HCT116 (cell line): ENCODE results near the gene TMEM138.

ENCODE experiments used
- CTCF ChIP-seq, 3 experiments: fragments of 200-600 bp in 1 of 3; sonication (generic) in 1 of 3; IDR thresholded peaks in 2 of 3; conservative IDR thresholded peaks in 1 of 3; 2 replicates each; pipeline ENCODE4 v1.5.1; 2012 to 2017; ENCODE audit warnings: low read depth in 2 of 3, low read length in 2 of 3, antibody characterized with exemption in 1 of 3, borderline replicate concordance in 1 of 3, control low read depth in 1 of 3, mild to moderate bottlenecking in 1 of 3, mixed read lengths in 1 of 3, mixed run types in 1 of 3, moderate library complexity in 1 of 3; ENCODE audit not compliant: insufficient read depth in 1 of 3
- EZH2 ChIP-seq: fragments of 200-600 bp; sonication (generic); IDR thresholded peaks from 2 replicates; pipeline ENCODE4 v1.6.1; 2017; ENCODE audit warnings: antibody characterized with exemption, mixed run types
- EZH2phosphoT487 ChIP-seq: fragments of 200-600 bp; IDR thresholded peaks from 2 replicates; pipeline ENCODE4 v1.6.1; 2018; ENCODE audit warnings: antibody characterized with exemption, borderline replicate concordance
- POLR2AphosphoS5 ChIP-seq: IDR thresholded peaks from 2 replicates; pipeline ENCODE4 v1.6.1; 2011; ENCODE audit warnings: mild to moderate bottlenecking, low read depth, low read length, moderate library complexity
- SP1 ChIP-seq: IDR thresholded peaks from 2 replicates; pipeline ENCODE4 v1.6.1; 2012; ENCODE audit warnings: low read depth
- SRF ChIP-seq: IDR thresholded peaks from 2 replicates; pipeline ENCODE4 v1.6.1; 2012; ENCODE audit warnings: low read depth
- TF ChIP-seq, protein P1 (sequence below): IDR thresholded peaks from 2 replicates; pipeline ENCODE4 v1.6.1; 2012; ENCODE audit warnings: low read depth

- TF ChIP-seq CTCF (IDR thresholded peaks at IDR 0.05 in 2 of 3, conservative IDR thresholded peaks at IDR 0.05 in 1 of 3; ENCODE audit: borderline replicate concordance in 1 of 3, insufficient read depth in 1 of 3, low read depth in 2 of 3, low read length in 2 of 3) (no peak), POLR2AphosphoS5 (no peak), SRF (no peak), EZH2 (no peak), EZH2phosphoT487 (no peak), SP1 (no peak)
- TF ChIP-seq, protein P1, sequence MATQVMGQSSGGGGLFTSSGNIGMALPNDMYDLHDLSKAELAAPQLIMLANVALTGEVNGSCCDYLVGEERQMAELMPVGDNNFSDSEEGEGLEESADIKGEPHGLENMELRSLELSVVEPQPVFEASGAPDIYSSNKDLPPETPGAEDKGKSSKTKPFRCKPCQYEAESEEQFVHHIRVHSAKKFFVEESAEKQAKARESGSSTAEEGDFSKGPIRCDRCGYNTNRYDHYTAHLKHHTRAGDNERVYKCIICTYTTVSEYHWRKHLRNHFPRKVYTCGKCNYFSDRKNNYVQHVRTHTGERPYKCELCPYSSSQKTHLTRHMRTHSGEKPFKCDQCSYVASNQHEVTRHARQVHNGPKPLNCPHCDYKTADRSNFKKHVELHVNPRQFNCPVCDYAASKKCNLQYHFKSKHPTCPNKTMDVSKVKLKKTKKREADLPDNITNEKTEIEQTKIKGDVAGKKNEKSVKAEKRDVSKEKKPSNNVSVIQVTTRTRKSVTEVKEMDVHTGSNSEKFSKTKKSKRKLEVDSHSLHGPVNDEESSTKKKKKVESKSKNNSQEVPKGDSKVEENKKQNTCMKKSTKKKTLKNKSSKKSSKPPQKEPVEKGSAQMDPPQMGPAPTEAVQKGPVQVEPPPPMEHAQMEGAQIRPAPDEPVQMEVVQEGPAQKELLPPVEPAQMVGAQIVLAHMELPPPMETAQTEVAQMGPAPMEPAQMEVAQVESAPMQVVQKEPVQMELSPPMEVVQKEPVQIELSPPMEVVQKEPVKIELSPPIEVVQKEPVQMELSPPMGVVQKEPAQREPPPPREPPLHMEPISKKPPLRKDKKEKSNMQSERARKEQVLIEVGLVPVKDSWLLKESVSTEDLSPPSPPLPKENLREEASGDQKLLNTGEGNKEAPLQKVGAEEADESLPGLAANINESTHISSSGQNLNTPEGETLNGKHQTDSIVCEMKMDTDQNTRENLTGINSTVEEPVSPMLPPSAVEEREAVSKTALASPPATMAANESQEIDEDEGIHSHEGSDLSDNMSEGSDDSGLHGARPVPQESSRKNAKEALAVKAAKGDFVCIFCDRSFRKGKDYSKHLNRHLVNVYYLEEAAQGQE, result no peak
Observed at GRCh38 chr11:61358566-61358965, 3.6 kb upstream of the TMEM138 start.
